Measurements from ENCODE around the gene ARID1B. TPM values are rescaled to one million over a fixed set of nuclear protein-coding genes. Genes with fewer than 3 reads are reported as not detected.

Gene ARID1B
- total RNA-seq, 4 donors from 2014 or later, result 87.1 to 194 (median 115) TPM

GRCh38 chr6:157117431-157118095 is 340.4 kb downstream of the ARID1B start:
- intact Hi-C loops (cut with DNase I; ENCODE audit: low total_unique reads), result no loop called here
- DNase-seq, result no peak
- WGBS, 2 donors (ENCODE audit: low coverage in 1 of 2), result 70 to 87% methylated on average over 3 to 6 of the region's 6 CpGs
- in situ Hi-C loops (cut with MboI; ENCODE audit: low pct_ligation_motif_present in 1 of 4, low pct_unique_long_range_greater_than_20kb in 1 of 4, low sequenced_read_pairs in 3 of 4), result no loop called here
- Histone ChIP-seq H3K4me1 (no peaks in the 10 kb centered on the region), H3K27ac (no peak overlapping the region), H3K4me3 (no peak overlapping the region), H3K9me3 (no peaks in the 10 kb centered on the region), H3K36me3 (no peaks in the 10 kb centered on the region), H3K27me3 (no peaks in the 10 kb centered on the region)
- TF ChIP-seq POLR2A (IDR thresholded peaks at IDR 0.05), result no peak
- no peak for TF ChIP-seq POLR2AphosphoS5 (IDR thresholded peaks at IDR 0.05)

DNA sequence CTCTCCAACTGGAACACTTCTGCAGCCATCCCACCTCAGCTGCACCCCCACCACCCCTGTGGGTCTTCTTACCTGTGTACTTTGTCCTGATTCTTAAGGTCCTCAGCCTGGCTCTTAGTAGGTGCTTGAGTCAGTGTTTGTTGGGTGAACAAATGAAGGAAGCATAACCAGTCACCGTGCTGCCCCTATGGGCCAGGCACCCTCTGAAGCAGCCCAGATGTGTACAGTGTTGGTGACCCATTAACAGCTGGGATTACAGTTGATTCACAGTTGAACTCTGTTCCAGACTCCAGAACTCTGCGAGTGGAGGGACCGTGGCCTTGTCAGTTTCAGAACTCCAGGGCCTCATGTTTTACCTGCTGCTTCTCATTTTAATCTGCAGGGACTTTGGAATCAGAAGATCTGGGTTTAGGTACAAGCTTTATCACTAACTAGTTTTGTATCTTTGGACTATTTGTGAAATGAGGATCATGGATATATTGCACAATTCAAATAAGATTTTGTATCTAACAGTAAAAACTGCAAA is 342.4 kb downstream of the ARID1B start:
- no peak overlapping the region for H3K27ac ChIP-seq
- H3K27me3 ChIP-seq, result no peaks in the 10 kb centered on the region
- H3K4me3 ChIP-seq, result no peak overlapping the region
- intact Hi-C loops (cut with DNase I; ENCODE audit: low total_unique reads), result no loop called here
- WGBS, 2 donors (ENCODE audit: low coverage in 1 of 2), result 100% methylated on average over 1 to 3 of the region's 3 CpGs
- in situ Hi-C loops (cut with MboI; ENCODE audit: low pct_ligation_motif_present in 1 of 4, low pct_unique_long_range_greater_than_20kb in 1 of 4, low sequenced_read_pairs in 3 of 4), result no loop called here
- TF ChIP-seq POLR2A (IDR thresholded peaks at IDR 0.05), result no peak
- TF ChIP-seq POLR2AphosphoS5 (IDR thresholded peaks at IDR 0.05), result no peak
- no peak for TF ChIP-seq EP300 (IDR thresholded peaks at IDR 0.05; ENCODE audit: low read depth)
- TF ChIP-seq, protein P1, sequence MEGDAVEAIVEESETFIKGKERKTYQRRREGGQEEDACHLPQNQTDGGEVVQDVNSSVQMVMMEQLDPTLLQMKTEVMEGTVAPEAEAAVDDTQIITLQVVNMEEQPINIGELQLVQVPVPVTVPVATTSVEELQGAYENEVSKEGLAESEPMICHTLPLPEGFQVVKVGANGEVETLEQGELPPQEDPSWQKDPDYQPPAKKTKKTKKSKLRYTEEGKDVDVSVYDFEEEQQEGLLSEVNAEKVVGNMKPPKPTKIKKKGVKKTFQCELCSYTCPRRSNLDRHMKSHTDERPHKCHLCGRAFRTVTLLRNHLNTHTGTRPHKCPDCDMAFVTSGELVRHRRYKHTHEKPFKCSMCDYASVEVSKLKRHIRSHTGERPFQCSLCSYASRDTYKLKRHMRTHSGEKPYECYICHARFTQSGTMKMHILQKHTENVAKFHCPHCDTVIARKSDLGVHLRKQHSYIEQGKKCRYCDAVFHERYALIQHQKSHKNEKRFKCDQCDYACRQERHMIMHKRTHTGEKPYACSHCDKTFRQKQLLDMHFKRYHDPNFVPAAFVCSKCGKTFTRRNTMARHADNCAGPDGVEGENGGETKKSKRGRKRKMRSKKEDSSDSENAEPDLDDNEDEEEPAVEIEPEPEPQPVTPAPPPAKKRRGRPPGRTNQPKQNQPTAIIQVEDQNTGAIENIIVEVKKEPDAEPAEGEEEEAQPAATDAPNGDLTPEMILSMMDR (IDR thresholded peaks at IDR 0.05), result no peak
- no peak for DNase-seq
- no peaks in the 10 kb centered on the region for H3K9me3 ChIP-seq
- no peaks in the 10 kb centered on the region for H3K36me3 ChIP-seq
- H3K4me1 ChIP-seq, result no peaks in the 10 kb centered on the region

DNA sequence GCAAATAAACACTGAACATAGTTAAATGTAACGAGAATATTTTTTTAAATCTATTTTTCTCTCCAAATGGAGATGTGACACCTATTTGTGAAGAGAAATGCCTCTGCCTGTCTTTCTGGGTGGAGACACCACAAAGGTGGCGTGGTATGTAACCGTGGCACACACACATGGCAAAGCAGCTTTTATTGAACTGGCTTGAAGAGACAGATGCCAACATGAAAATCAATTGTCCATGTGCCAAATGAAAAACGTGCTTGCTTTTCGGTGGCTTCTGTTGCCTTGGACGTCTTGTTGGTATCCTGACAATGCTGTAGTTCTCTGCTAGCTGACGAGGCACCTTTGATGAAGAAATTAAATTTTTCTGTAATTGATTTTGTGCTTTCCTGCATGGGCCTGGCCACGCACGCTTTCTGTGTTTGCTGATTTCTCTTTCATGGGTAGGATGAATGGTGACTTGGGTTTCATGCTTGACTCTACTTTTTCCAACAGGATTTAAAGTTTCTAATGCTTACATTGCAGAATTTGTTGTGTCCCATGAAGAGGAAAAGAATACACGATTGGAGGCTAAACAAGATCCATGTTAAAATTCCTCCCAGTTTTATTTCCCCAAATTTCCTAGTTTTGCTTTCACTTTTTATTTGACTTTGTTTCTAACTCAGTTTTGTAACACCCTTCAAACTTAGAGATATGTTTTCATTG is 343.5 kb downstream of the ARID1B start:
- no peaks in the 10 kb centered on the region for H3K4me1 ChIP-seq
- intact Hi-C loops (cut with DNase I; ENCODE audit: low total_unique reads), result no loop called here
- no peak overlapping the region for H3K27ac ChIP-seq
- in situ Hi-C loops (cut with MboI; ENCODE audit: low pct_ligation_motif_present in 1 of 4, low pct_unique_long_range_greater_than_20kb in 1 of 4, low sequenced_read_pairs in 3 of 4), result no loop called here
- 84 to 88% methylated on average over 6 to 10 of the region's 10 CpGs for WGBS, 2 donors (ENCODE audit: low coverage in 1 of 2)
- H3K4me3 ChIP-seq, result no peak overlapping the region
- H3K36me3 ChIP-seq, result no peaks in the 10 kb centered on the region
- no peaks in the 10 kb centered on the region for H3K9me3 ChIP-seq
- TF ChIP-seq POLR2A (IDR thresholded peaks at IDR 0.05), result no peak
- no peak for TF ChIP-seq POLR2AphosphoS5 (IDR thresholded peaks at IDR 0.05)
- TF ChIP-seq, protein P1 (IDR thresholded peaks at IDR 0.05), result no peak
- TF ChIP-seq EP300 (IDR thresholded peaks at IDR 0.05; ENCODE audit: low read depth), result no peak
- no peak for DNase-seq
- H3K27me3 ChIP-seq, result no peaks in the 10 kb centered on the region

DNA sequence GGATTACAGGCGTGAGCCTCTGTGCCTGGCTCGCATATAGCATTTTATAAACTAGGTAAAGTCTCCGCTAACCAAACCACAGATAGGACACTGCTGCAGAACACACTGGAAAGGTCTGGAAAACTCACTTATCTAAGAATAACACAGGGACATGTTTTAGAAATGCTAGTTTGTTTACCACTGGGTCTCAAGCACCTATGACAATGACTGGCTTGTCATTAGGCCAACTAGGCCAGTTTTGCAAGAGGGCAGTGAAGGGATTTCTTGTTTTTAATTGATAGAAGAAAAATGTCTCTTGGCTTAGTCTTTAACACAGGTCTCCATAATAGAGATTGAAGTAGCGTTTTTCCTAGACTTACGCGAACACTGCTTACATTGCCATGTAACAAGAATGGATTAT is 344.7 kb downstream of the ARID1B start:
- H3K4me3 ChIP-seq, result no peak overlapping the region
- no peaks in the 10 kb centered on the region for H3K4me1 ChIP-seq
- 94 to 97% methylated on average over 6 of the region's 6 CpGs for WGBS, 2 donors (ENCODE audit: low coverage in 1 of 2)
- no peaks in the 10 kb centered on the region for H3K27me3 ChIP-seq
- H3K9me3 ChIP-seq, result no peaks in the 10 kb centered on the region
- in situ Hi-C loops (cut with MboI; ENCODE audit: low pct_ligation_motif_present in 1 of 4, low pct_unique_long_range_greater_than_20kb in 1 of 4, low sequenced_read_pairs in 3 of 4) (no loop called here), intact Hi-C loops (cut with DNase I; ENCODE audit: low total_unique reads) (no loop called here)
- DNase-seq, result no peak
- TF ChIP-seq EP300 (IDR thresholded peaks at IDR 0.05; ENCODE audit: low read depth) (no peak), POLR2AphosphoS5 (IDR thresholded peaks at IDR 0.05) (no peak), POLR2A (IDR thresholded peaks at IDR 0.05) (no peak)
- TF ChIP-seq, protein P1 (IDR thresholded peaks at IDR 0.05), result no peak
- no peak overlapping the region for H3K27ac ChIP-seq
- H3K36me3 ChIP-seq, result no peaks in the 10 kb centered on the region

Data from transverse colon (tissue), 4 donors.